Measurements from ENCODE around the gene ITPR3.

Gene ITPR3

GRCh38 chr6:33722103-33722623 is 101.0 kb downstream of the ITPR3 start:
- no peak for DNase-seq

- DNase-seq: no peak
Measured at GRCh38 chr6:33723371-33724085, 102.4 kb downstream of the ITPR3 start.

- DNase-seq: no peak
Measured at GRCh38 chr6:33724102-33725023, 103.2 kb downstream of the ITPR3 start.

- DNase-seq: no peak
Measured at GRCh38 chr6:33725222-33725621, 104.1 kb downstream of the ITPR3 start.

- DNase-seq: no peak
Measured at GRCh38 chr6:33725891-33726673, 105.0 kb downstream of the ITPR3 start.

GRCh38 chr6:33726696-33727095 is 105.6 kb downstream of the ITPR3 start:
- DNase-seq: no peak

GRCh38 chr6:33727126-33727525 is 106.0 kb downstream of the ITPR3 start:
- DNase-seq: no peak

- no peak for DNase-seq
Measured at GRCh38 chr6:33727932-33728331, 106.8 kb downstream of the ITPR3 start.

GRCh38 chr6:33728438-33728837 is 107.3 kb downstream of the ITPR3 start:
- no peak for DNase-seq

- DNase-seq: no peak
Measured at GRCh38 chr6:33729059-33729458, 107.9 kb downstream of the ITPR3 start.

GRCh38 chr6:33730611-33731010 is 109.5 kb downstream of the ITPR3 start:
- DNase-seq: no peak

GRCh38 chr6:33731035-33731434 is 109.9 kb downstream of the ITPR3 start:
- DNase-seq: no peak

- DNase-seq: no peak
Measured at GRCh38 chr6:33731751-33732282, 110.7 kb downstream of the ITPR3 start.

- no peak for DNase-seq
Measured at GRCh38 chr6:33732385-33732784, 111.3 kb downstream of the ITPR3 start.

GRCh38 chr6:33732817-33733708 is 111.9 kb downstream of the ITPR3 start:
- DNase-seq: no peak

GRCh38 chr6:33733709-33734007 is 112.5 kb downstream of the ITPR3 start:
- DNase-seq: no peak

GRCh38 chr6:33735216-33735615 is 114.1 kb downstream of the ITPR3 start:
- DNase-seq: no peak

GRCh38 chr6:33737267-33738026 is 116.3 kb downstream of the ITPR3 start:
- DNase-seq: no peak

- no peak for DNase-seq
Measured at GRCh38 chr6:33738153-33738552, 117.0 kb downstream of the ITPR3 start.

GRCh38 chr6:33738879-33739278 is 117.8 kb downstream of the ITPR3 start:
- no peak for DNase-seq

- no peak for DNase-seq
Measured at GRCh38 chr6:33739571-33739970, 118.4 kb downstream of the ITPR3 start.
